ENCODE data around the gene DGKD. TPM values are rescaled to one million over a fixed set of nuclear protein-coding genes. Genes with fewer than 3 reads are reported as not detected.
A peak's percentile ranks its signal among the peaks of the same experiment; 100 is the strongest.

The DGKD gene
- total RNA-seq, 1 experiment from 2014 or later, result 14.1 TPM

DNA sequence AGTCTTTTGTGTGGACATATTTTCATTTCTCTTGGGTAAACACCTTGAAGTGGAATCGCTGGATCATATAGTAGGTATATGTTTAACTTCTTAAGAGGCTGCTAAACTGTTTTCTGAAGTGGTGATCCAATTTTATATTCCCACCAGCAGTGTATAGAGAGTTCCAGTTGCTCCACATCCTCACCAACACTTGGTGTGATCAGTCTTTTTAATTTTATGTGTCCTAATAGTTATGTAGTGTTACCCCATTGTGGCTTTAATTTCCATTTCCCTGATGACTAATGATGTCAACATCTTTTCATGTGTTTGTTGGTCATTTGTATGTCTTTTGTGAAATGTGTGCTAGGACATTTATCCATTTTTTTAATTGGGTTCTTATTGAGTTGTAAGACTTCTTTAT lies 56.9 kb downstream of the DGKD start:
- DNase-seq (ENCODE audit: low read depth), result no peak

DNA sequence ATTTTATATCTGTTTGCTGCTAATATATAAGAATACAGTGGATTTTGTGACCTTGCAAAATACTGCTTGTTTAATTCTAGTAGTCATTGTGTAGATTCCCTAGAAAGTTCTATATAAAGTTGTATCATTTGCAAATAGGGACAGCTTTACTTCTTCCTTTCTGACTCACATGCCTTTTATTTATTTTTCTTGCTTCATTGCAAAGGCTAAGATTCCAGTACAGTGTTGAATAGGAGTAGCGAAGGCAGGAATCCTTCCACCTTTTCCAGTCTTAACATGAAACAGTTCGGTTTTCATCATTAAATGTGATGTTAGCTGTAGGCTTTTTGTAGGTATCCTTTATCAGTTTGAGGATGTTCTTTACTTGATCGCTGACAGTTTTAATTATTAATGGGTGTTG lies 58.1 kb downstream of the DGKD start:
- DNase-seq (ENCODE audit: low read depth), result no peak

GRCh38 chr2:233413046-233413445 lies 58.8 kb downstream of the DGKD start:
- peak; percentile 55 for DNase-seq (ENCODE audit: low read depth)

DNA sequence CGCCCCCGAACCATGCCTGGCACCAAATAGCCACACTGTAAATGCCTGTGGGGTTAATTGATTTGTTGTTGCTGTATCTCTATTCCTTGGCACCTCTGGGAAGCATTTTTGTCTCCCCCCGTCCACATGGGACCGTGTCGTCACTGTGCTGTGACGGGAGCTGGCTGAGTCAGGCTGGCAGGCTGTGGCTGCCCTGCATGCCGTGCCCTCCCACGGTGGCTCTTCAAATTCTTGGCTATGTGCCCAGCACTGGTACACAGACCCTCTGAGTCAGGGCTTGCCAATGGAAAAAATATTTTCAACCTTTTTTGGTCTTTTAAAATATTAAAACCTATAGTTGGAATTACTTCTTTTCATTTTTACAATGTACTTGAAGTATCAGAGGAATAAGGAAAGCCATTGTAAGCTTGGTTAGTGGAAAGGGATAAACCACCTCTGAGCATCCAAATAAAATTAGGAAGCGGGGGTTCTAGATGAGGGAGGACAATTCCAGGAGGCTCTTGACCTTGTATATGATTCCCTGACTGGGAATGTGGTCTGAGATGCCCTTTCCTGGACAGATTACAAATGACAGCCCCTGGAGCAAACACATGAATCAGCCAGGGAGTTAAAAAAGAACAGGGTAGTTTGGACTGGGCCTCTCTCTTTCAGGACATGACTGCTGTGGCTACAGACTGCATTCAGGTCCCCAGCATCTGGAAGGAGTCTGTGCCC lies 59.4 kb downstream of the DGKD start:
- DNase-seq (ENCODE audit: low read depth), result peak; percentile 92

GRCh38 chr2:233414273-233414654 lies 60.0 kb downstream of the DGKD start:
- DNase-seq (ENCODE audit: low read depth), result peak; percentile 74

DNA sequence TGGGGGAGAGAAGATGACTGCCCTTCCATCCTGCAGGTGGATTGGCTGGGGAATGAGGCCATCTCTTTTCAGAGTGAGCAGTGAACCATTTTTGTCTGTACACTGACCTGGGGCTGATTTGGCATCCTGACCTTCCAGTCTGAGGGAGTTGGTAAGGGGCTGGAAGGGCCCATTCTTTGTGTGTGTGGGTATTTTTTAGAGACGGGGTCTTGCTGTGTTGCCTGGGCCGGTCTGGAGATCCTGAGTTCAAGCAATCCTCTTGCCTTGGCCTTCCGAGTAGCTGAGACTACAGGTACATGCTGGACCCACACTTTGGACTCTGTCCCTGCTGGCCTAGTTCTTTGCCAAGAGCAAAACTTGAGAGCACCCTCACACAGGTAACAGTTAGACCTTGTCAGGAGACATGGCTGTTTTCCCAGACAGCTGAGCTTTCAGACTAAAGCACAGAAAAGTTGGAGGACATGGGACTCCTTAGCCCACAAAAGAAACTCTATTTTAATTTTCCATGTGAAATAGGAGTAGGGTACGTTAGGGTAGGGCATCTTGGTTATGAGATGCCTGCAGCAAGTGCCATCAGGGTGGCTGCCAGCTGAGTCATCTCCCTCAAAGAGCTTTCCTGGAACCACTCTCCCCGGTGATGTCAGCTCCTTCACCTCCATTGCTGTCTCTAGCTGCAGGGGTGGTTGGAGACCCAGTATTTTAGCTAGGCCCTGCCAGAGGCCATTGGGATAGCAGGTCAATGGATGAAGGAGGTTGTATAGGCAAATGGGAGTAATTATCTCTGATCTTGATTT lies 60.7 kb downstream of the DGKD start:
- peak; percentile 82 for DNase-seq (ENCODE audit: low read depth)

DNA sequence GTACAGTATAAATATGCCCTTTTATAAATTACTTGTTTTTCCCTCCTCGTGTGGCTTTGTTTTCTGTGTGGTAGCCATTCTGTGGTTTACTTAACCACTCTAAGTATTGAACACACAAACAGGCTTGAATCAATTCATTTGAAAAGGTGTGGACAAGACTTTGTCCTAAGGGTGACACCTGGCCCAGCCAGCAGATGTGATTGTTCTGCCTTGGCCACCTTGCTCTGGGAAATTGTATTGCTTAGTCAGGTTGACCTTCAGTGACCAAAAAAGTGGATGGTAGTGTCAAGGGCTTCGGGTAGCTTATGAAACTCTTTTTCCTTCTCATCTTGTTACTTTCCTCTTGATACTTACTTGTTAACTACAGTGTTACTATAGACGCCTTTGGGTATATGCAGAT lies 61.9 kb downstream of the DGKD start:
- no peak for DNase-seq (ENCODE audit: low read depth)

DNA sequence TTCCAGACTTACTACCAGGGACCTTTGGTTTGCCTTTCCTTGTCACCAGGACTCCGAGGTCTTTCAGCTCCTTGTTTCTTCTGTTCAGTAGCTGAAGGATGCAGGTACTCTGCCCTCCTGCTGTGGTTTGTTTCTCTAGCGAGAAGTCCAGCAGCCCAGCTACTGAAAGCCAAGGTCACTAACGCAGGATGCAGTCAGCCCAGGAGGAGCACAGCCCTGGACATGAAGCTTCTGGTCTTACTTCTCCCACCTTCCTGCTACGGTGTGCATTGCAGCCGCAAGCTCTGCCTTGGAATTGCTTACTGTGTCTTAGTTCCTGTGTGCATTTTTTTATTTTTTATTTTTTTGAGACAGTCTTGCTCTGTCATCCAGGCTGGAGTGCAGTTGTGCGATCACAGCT lies 62.4 kb downstream of the DGKD start:
- DNase-seq (ENCODE audit: low read depth), result peak; percentile 10

- DNase-seq (ENCODE audit: low read depth), result no peak
Observed at GRCh38 chr2:233417282-233417681, 63.0 kb downstream of the DGKD start.

DNA sequence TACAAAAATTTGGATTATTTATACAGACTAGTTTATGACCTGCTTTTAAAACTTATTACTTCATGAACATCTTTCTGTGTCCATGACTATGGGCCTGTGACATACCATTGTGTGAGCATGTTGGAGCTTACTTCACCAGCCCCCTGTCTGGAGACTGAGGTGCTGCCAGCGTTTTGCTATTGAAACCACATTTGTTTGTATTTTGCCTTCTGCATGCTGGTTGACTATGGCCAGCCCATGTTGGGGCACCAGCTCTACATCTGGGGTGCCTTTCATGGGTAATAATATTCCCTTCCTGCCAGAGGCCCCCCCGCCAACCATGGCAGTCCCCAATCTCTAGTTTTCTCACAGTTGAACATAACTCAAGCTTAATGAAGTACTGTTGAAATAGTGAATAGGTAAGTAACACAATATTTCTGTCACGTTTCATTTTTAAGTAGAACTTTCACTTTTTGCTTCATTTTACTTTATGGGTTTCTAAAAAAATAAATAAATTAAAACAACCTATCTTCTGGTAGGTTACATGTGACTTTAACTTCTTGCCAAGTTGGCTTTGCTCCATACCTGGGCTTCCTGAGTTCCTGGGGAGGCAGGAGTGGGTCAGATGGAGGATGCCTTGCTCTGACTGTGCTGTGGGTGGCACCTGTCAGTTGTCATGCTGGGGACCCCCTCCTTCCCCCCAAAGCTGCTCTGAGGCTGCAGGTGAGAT lies 63.9 kb downstream of the DGKD start:
- no peak for DNase-seq (ENCODE audit: low read depth)

- DNase-seq (ENCODE audit: low read depth), result peak; percentile 95
Observed at GRCh38 chr2:233418761-233419546, 64.7 kb downstream of the DGKD start.

DNA sequence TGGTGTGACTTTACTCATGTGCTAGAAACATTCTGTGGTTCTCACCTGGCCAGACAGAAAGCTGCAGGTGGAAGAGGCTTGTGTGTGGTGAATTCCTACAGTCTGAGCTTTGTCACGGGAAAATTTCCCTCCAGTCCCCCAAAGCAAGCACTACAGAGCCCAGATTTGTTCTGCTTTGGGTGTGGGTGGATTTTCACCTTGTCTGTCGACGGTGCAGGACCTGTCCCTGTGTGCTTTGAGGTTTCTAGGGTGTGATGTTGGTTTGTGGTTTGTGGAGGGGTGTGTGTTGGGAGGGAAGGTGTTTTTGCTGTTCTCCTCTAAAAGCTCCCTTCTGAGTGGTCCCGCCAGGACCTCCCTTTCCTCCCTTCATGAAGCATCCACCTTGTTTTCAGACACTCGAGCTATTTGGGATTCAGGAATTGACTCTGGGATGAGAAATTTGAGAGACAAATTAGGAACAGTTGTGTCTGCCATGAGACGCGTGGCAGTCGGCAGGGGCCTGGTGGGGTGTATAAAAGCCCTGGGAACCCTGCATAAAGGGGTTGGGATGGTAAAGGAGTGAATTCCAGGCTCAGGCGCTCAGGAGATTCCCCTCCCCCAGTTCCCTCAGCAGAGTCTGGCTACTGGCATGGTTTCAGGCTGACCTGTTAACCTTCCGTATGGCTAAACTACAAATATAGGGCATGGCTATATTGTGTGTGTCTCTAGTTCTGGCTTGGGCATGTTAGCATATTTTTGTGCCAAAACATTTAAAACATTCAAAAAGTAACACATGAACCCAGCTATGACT lies 65.5 kb downstream of the DGKD start:
- no peak for DNase-seq (ENCODE audit: low read depth)

DNA sequence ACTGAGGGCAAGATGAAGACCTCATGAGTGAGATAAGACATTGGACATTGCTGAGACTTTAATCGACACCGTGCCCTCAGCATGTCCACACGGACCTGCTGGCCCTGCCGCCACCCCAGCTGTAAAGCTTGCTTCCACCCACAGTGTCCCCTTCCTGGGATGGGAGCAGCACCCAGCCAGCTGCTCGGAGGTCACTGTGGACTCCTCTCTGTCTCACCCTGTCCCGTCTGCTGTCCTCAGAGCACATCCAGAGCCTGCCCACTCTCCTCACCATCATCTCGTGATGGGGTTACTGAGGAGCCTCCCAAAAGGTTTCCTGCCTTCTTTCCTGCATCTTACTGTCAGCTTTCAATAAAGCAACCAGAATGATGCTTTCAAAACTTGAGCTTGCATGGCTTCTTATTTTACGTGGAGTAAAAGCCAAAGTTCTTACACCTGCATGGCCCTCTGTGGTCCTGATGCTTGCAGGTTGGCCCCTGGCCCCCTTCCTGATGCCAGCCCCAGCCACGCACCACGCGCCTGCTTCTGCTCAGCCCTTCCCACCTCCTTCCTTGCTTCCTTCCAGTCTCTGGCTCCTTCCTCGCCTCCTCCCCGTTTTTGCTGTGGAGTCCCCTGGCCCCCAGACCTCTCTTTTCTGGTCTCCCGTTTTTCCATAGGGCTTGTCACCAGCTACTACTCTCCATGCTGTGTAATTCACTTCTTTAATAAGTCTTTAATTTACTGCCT lies 67.0 kb downstream of the DGKD start:
- no peak for DNase-seq (ENCODE audit: low read depth)

DNA sequence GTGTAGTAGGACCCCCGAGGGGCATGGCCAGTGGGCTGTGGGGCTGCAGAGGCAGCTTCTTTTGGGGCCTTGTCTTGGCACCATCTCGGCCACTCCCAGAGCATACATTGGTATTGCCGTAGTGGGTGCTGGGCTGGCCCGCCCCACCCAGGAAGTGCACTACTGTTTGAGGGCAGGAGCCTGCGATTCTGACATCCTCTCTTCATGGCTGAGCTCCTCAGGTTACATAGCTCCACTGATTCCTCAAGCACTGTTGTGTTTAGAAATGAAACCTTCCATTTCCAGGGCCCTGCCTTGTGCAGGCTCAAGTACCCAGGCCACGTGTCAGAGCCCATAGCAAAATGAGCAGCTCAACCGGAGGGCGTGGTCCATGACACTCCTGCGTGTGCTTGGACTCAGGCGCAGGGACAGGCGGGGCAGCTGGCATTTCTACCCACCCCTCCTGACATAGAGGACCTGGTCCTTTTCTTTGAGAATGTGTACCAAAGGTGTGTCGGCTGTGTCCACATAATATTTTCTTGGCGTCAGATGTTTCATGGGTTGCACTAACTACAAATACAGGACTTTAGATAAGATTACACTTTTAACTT lies 67.9 kb downstream of the DGKD start:
- peak; percentile 25 for DNase-seq (ENCODE audit: low read depth)

- no peak for DNase-seq (ENCODE audit: low read depth)
Observed at GRCh38 chr2:233422649-233423551, 68.6 kb downstream of the DGKD start.

DNA sequence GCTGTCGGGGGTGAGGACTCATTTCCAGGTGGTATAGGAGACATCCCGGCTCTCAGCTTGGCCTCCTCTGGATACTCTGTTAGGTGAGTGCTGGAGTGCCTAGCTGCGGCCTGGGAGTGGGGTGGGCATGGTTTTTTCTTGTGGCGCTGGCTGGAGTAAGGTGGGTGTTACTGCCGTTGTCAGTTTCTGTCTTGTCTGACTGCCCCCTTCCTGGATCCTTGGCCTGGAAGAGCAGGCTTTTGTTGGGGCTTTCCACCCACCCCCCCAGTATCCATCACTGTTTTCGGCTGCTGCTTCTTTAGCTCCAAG lies 69.2 kb downstream of the DGKD start:
- no peak for DNase-seq (ENCODE audit: low read depth)

DNA sequence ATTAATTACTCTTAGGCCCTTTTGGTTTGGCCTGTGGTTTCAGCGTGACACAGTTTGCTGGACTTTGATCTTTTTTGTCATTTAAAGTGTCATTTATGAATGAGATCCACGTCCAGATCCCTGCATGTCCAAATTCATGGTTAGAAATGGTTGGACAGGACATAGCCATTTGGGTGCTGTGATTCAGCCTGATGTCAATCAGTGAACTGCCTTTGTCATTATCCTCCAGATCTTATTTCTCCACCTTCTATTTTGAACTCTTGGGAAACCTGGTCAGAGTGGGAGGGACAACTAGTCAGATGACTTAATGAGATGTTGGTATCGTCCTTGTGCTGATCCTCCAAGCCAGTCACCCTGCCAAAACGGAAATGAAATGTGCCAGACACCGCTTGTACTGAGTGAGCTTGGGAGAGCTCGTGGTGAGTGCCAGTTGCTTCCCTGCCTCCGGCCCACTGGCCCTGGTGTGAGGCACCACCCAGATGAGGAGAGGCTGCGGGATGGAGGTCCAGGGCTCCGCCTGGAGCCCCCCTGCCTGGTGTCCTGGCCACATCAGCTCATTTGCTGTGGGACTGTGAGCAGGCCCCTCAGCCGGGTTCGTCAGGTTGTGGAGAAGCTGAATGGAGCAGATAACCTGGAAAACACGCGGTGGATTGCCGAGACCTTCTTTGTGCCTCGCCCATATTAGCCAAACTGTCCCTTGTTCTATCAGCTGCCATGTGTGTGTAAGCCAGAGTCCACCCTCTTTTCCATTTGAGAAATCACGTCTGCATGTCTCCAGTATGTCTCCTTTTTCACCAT lies 70.1 kb downstream of the DGKD start:
- peak; percentile 47 for DNase-seq (ENCODE audit: low read depth)

All from HT1080 (cell line).